NCI-H1436 (cell line): ENCODE results near the gene ACSS3.
"Not testable (repeated sequence)": the region's sequence is repeated elsewhere in the genome, so short reads cannot be mapped to it uniquely, and the experiment has no call there.

Experiments
- DNase-seq: peaks from one replicate; lab custom pipeline; 2025; lab: John Stamatoyannopoulos, UW

Gene ACSS3

GRCh38 chr12:81094718-81095360 is 17.0 kb downstream of the ACSS3 start:
- no peak for DNase-seq

- DNase-seq: no peak
These were observed 17.8 kb downstream of the ACSS3 start for GRCh38 chr12:81095501-81096232.

GRCh38 chr12:81105687-81106086 is 27.8 kb downstream of the ACSS3 start:
- DNase-seq: no peak

GRCh38 chr12:81114226-81114625 is 36.3 kb downstream of the ACSS3 start:
- no peak for DNase-seq

GRCh38 chr12:81119069-81119468 is 41.2 kb downstream of the ACSS3 start:
- not testable (repeated sequence) for DNase-seq

GRCh38 chr12:81120961-81121360 is 43.1 kb downstream of the ACSS3 start:
- DNase-seq: no peak

GRCh38 chr12:81123611-81124010 is 45.7 kb downstream of the ACSS3 start:
- DNase-seq: no peak

GRCh38 chr12:81125691-81126090 is 47.8 kb downstream of the ACSS3 start:
- no peak for DNase-seq

- peak; percentile 45 for DNase-seq
These were observed 51.2 kb downstream of the ACSS3 start for GRCh38 chr12:81128930-81129554.

GRCh38 chr12:81136519-81136918 is 58.6 kb downstream of the ACSS3 start:
- no peak for DNase-seq

- DNase-seq: no peak
These were observed 59.9 kb downstream of the ACSS3 start for GRCh38 chr12:81137801-81138200.

- DNase-seq: no peak
These were observed 63.3 kb downstream of the ACSS3 start for GRCh38 chr12:81141217-81141616.

- DNase-seq: no peak
These were observed 65.2 kb downstream of the ACSS3 start for GRCh38 chr12:81143057-81143456.

- DNase-seq: no peak
These were observed 68.6 kb downstream of the ACSS3 start for GRCh38 chr12:81146228-81147225.

GRCh38 chr12:81147292-81147919 is 69.5 kb downstream of the ACSS3 start:
- DNase-seq: no peak

GRCh38 chr12:81150382-81150781 is 72.5 kb downstream of the ACSS3 start:
- peak; percentile 13 for DNase-seq

GRCh38 chr12:81159856-81160255 is 82.0 kb downstream of the ACSS3 start:
- DNase-seq: no peak

GRCh38 chr12:81161680-81162079 is 83.8 kb downstream of the ACSS3 start:
- DNase-seq: no peak

- no peak for DNase-seq
These were observed 84.7 kb downstream of the ACSS3 start for GRCh38 chr12:81162391-81163136.

- DNase-seq: no peak
These were observed 86.9 kb downstream of the ACSS3 start for GRCh38 chr12:81164827-81165226.

- DNase-seq: no peak
These were observed 88.9 kb downstream of the ACSS3 start for GRCh38 chr12:81166790-81167189.
